NCI-H1417 treated with DMSO at 0.1 percent for 48 hours (cell line): Measurements from ENCODE around the gene NPL.

Source experiments
- DNase-seq: peaks from one replicate; lab custom pipeline; 2025; lab: John Stamatoyannopoulos, UW

The NPL gene

DNA sequence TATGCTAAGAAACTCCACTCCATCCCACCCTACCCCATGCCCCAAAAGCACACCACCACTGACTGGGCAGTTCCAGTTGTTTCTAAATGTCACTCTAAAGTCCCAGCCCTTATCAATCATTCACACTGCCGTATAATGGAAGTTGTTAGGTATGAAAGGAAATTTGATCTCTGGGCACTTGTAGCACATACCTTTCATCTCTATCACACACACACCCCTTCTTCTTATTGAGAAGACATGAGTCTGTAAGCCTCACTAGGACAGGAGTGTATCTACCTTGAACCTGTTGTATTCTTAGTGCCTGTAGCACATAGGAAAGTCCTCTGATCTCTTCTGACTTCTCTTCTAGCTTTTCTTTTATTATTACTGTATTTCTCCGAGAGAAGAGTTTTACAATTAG, 27.3 kb downstream of the NPL start:
- DNase-seq: no peak

DNA sequence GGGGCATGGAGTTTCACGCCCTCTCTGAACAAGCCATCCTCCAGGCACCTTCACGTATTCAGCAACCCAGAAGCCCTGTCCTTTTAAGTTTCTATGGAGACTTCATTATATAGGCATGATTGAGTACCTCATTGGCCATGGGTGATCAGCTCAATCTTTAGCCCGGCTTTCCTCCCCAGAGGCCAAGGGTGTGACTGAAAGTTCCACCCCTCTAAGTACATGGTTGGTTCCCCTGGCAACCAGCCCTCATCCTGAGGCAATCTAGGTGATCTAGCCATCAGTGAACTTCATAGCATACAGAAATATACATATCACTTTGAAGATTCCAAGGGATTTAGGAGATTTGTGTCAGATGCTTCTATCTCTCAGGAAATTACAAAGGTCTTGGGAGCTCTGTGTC, 28.2 kb downstream of the NPL start:
- no peak for DNase-seq

DNA sequence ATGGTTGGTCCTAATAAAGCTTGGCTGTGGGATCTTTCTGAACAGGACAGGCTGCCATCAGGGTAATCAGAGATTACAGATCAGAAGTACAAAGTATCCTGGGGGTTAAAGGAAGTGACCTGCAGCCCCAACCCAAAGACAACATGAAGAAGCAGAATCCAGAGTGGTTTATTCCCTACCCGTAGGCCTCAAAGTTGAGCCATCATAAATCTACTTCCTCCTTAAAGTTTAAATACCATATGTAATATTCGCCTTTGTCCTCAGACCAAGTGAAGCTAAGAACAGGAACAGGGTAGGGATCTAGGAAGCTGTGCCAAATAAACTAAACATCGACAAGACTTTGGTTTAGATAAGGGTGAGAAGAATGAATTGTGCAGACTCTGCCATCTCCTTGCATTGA, 33.6 kb downstream of the NPL start:
- DNase-seq: no peak

DNA sequence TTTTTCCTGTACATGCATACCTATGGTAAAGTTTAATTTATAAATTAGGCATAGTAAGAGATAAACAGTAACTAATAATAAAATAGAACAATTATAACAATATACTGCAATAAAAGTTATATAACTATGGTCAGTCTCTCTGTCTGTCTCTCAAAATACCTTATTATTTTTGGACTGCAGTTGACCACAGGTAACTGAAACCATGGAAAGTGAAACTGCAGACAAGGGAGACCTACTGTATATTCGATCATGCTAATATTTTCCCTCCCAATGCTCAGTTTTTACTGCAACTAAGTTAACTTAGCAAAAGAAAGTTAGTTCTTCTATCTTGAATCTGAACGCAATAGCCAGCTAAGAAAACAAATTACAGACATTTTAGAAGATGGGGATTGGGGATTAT, 37.3 kb downstream of the NPL start:
- DNase-seq: no peak

DNA sequence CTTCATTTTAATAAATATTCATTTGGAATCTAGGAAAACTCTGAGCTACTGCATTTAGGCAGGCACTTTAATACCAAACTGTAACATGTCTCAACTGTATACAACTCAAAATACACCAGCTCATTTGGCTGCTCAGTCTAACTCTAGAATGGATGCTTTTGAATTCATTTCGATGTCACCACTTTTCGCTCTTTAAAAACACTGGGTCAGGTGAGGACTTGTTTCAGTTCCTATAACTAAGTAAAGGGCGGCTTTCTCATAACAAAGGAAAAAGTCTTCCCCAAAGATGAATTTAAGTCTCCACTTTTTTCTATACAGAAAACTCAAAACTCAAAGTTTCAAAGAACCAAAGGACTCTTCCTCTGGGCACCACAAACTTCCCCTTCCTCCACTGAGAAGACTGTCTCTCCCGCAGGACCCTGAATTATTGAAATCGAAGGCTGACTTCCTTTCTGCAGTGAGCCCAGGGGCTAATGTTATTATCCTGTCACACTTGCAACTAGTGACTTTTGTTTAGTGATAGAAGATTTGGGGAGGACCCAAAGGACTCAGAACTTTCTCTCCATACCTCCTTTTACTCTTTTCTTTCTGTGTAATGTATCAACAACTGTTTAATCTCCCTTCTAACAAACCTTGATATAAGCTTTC, 39.8 kb downstream of the NPL start:
- no peak for DNase-seq

DNA sequence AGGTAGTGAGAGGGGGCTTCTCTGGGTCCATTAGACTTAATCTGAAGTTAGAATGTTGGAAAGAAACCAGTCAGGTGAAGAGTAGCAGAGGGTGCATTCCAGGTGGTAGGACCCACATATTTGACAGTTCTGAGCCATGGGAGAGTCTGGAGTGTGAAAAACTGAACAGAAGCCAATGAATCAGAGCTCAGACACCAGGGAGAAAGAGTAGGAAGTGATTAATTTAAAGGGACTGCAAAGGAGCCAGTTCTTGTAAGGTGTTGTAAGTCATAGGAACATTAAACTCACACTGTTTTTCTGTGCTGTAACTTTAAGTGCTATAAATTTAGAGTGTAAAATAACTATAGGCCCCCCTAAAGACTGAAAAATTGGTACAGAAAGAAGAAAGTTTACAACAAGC, 43.7 kb downstream of the NPL start:
- DNase-seq: no peak

DNA sequence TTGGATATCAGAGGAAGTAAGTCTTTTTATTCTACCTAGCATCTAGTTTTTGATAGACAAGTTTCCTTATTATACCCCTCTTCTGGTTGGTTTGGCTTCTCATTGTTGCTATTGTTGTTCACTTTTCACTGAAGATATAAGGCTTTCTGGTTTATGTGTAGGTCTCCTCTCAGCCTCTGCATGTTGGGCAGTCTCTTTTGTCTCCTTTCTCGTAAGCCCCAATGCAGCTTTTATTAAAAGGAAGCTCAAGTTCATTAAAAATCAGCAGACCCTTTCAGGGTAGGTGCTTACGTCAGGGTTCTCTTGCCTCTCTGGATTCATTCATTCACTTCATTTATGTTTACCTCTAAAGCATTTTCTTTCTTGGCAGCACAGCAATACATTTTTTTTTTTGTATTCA, 44.8 kb downstream of the NPL start:
- no peak for DNase-seq

DNA sequence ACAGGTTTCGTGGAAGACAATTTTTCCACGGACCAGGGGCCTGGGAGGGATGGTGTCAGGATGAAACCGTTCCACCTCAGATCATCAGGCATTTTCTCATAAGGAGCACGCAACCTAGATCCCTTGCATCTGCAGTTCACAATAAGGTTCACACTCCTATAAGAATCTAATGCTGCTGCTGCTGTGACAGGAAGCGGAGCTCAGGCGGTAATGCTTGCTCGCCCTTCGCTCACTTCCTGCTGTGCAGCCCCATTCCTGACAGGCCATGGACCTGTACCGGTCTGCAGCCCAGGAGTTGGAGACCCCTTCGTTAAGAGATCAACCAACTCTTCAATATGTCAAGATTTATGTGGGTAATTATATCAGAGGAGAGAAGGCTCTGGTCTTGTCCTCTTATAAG, 46.2 kb downstream of the NPL start:
- no peak for DNase-seq

DNA sequence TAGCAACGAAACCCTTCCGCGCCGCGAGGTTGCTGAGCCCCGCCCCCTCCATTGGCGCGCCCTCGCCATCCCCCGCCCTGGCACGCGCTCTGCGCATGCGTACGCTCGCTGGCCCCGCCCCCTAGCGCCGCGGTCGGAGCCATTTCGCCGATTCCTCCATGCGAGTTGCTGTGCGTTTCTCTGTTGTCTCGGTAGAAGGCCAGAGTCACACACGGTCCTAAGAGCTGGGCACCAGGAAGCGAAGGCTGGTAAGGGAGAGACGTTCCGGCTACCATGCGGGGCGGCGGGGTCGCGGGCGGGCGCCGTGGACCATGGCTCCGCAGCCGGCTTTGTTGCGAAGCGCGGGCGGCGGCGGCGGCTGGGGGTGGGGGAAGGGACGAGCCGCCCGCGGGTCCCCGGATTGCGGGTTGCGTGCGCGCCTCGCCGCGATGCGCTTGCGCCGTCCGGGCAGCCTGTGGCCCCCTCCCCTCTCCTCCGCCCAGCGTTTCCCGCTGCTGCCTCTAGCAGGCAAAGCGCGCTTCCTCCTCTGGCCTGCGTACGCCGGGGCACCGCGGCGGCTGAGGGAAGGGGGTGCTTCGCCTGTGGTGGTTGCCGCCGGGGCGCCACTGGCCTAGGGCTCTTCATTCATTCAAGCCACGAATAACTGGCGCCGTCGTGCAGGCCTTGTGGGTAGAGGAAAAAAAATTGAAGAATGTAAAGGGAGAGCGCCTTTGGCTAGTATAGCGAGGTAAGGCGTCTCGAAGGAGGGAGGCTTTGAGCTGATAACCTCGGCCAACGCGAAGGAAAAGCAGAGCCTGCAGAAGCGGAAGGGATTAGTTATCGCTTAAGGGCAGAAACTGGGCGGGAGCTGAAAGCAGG, 49.9 kb downstream of the NPL start, which contains the start of gene DHX9:
Gene DHX9, plus strand, starts transcription at position 139 of the 858 bp plus-strand sequence. CDS start 3,220 bp downstream, outside the sequence.
- peak; percentile 72 for DNase-seq

DNA sequence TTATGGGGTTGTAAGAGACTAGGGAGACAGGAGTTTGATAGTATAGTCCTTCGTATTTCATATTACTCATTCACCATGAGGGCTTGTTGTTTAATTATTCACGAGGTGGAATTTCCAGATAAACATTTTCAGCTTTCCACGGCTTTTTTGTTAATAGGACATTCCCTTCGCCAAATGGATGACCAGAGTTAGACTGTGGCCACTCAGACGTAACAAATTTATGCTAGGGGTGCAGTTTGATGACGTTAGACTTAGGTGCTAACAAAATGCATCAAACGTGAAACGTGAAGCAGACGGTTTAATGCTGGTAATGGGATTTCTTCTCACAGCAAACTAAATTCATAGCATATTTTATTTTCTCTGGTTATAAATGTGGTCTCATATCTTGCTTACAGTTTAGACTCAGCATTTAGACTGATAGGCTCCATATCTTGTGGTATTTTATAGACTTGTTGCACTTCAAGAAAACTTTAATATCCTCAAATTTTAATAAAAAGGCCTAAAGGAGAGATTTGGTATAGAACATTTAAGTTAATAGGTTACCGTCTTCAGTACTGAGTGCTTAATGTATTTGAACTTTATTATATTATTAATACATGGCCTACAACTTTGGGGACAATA, 51.9 kb downstream of the NPL start:
- DNase-seq: no peak

DNA sequence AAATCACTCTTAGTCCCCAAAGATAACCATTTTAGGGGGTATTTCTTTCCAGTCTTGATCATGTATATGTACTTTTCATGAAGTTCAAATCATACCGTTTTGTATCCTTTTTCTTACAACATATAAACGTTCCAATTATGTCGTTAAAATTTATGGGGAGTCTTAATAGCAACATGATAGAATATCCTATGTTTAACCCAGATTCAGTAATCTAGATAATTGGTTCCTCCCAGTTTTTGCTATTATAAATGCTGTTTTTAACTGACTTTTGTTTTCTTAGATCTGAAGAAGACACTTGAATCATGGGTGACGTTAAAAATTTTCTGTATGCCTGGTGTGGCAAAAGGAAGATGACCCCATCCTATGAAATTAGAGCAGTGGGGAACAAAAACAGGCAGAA, 52.7 kb downstream of the NPL start:
- DNase-seq: no peak

DNA sequence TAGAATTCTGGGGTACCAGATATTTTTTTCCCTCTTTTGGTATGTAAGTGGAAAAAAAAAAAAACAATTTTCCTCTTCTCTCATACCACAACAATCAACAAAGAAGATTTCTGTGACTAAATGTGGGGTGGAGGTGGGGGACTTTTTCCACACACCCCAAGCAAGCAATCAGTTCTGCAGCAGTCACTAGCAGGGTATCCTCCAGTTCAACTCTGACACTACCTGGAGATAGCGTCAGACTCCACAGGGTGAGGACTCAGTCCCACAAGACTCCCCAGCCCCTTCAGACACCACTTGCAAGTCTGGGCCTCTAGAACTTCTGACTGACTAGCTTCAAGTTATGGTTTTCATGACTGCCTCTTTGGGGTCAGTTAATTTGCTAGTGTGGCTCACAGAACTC, 55.8 kb downstream of the NPL start:
- no peak for DNase-seq

DNA sequence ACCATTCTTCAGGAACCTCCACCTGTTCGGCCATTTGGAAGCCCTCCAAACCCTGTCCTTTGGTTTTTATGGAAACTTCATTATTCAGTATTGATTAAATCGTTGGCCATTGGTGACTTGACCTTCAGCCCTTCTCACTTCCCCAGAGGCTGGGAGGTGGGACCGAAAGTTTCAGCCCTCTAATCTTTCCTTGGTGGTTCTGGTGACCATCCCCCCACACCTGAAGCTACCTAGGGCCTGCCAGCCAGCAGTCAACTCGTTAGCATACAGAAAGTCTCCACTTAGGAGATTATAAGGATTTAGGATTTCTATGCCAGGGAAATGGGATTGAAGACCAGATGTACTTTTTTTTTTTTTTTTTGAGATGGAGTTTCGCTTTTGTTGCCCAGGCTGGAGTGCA, 56.3 kb downstream of the NPL start:
- no peak for DNase-seq

DNA sequence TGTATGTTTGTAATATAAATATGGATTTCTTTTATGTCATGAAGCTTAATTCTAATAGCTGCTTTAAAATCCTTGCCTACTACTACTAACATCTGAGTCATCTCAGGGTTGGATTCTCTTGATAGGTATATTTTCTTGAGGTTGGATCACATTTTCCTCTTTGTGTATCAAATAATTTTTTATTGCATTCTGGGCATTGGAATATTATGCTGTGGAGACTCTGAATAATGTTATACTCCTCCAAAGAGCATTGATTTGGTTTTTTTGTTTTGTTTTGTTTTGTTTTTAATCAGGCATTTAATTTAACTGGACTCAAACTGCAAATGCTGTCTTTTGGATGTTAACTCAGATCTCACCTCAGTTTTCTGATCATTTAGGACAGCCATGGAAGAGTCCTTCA, 57.5 kb downstream of the NPL start:
- no peak for DNase-seq

DNA sequence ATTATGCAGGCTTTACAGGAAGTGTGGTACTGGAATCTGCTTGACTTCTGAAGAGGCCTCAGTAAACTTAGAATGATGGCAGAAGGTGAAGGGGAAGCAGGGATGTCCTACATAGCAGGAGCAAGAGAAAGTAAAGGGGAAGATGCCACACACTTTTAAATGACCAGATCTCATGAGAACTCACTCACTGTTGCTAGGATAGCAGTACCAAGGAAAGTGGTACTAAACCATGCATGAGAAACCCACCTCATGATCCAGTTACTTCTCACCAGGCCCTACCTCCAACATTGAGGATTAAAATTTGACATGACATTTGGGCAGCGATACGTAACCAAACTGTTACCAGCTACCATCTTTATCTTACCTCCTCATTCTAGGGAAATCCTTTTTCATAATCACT, 59.2 kb downstream of the NPL start:
- no peak for DNase-seq

DNA sequence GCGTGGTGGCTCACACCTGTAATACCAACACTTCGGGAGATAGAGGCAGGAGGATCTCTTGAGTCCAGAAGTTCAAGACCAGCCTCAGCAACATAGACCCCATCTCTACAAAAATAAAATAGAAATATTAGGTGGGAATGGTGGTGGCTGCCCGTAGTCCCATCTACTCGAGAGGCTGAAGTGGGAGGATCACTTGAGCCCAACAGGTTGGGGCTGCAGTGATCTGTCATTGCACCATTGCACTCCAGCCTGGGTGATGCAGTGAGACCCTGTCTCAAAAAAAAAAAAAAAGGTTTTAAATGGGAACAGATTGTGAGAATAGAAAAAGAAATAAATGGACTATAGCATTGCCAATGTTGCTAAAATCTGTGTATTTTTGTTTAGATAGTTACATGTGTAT, 60.7 kb downstream of the NPL start:
- DNase-seq: no peak

DNA sequence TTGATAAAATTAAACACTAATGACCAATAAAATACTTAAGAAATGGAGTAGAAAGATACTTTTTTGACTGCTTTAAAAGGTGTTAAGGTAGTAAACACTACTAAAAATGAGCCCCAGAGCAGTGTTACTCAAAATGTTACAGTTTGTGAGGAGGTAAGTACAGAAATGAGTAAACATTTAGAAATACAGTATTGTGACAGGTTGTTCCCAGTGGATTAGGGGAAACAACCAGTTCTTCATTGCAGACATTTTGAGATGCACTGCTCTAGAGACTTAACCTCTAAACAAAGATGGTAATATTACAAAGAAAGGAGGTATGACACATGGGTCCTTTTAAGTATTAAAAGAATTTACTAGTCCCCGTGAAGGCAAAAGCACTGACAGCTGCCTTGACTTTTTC, 62.3 kb downstream of the NPL start:
- DNase-seq: no peak

DNA sequence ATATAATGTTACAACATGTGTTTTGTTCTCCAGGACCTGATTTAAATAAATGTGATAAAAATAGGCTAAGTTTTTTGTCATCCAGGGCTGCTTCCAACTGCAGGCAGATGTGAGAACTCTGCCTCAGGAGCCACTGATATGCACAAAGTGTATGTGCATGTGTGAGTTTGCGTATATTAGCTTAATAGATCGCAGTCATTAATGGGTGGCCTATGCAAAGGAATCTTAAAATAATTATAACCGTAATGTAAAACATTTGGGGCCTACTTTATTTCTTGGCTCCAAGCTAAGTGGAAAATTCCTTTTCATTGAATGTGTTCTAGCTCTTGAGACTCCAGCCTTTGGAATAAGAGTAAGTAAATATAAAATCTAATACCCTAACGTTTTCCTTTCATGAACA, 66.3 kb downstream of the NPL start:
- DNase-seq: no peak

DNA sequence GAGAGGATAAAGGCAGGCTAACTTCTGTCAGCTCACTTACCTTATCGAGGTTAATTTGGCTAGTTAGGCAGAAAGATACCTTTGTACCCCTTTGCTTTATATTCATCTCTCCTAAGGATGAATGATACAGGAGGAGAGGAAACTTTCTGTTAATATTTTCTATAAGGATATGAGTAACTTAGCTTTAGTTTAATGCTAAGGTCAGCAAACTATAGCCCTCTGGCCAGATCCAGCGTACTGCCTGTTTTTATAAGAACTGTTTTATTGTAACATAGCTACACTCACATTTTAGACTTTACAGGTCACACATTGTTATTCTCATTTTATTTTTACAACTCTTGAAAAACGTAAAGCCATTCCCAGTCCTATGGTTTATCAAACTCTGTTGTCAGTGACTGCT, 67.6 kb downstream of the NPL start:
- no peak for DNase-seq

DNA sequence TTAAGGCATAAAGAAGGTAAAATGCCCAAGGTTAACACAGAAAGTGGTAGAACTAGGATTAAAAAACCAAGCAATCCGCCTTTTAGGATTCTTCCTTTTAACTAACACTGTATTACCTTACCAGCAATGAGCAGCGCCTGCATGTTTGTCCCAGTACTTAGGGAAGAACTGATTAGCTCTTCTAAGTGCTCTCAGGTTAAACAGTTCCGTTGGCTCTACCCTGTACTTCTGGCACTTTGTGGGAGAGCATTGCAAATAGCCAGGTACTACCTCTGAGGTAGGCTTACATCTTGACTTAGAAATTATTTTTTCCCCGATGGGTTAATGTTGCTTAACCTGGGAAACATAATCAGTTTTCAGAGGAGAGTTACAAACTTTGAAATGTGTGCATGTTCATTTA, 71.1 kb downstream of the NPL start:
- no peak for DNase-seq

DNA sequence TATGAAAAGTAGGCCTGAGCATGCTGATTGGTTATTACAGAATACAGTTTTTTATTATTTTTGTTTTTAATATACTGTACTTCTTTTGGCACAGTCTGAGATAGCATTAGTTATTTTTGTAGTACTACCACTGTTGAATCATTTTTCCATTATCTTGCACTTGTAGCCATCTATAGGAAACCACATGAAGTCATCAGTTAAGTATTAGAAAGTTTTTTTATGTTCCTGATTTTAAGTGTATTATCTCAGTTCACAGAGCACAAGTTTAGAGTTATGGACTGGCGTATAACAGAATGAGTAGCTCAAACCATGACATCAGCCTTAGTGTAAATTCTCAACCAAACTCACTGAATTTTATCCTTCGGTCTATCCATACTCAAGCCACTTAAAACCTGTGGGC, 72.4 kb downstream of the NPL start:
- DNase-seq: no peak

DNA sequence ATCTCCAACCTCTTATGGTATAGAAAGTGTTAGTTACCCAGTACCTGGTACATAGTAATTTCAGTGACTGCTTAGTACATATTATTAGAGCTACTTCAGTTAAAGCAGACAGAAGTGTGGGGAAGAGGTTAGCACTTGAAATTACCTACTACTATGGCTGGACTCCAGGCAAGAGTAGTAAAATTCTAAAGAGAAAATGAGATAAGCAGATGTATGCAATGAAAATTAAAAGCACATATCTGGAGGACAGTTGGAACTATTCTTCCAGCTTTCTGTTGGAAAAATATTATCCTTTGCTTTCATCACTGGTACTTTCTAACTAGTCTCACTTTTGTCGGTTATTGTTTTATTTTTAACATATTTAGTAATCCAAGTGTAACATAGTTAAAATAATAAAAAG, 73.3 kb downstream of the NPL start:
- no peak for DNase-seq

DNA sequence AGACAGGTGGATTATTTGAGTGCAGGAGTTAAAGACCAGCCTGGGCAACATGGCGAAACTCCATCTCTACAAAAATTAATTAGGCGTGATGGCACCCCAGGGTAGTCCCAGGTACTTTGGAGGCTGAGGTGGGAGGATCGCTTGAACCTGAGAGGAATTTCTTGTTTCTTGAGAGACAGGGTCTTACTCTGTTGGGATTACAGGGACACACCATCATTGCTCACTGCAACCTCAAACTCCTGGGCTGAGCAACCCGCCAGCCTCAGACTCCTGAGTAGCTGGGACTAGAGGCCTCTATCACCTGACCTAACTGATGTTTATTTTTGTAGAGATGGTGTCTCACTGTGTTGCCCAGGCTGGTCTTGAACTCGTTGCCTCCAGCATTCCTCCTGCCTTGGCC, 74.4 kb downstream of the NPL start:
- DNase-seq: no peak
